Heart right ventricle (tissue), 16 donors: Measurements from ENCODE around the gene PLPP6. TPM values are rescaled to one million over a fixed set of nuclear protein-coding genes. Genes with fewer than 3 reads are reported as not detected.

Source experiments
- ATAC-seq, 8 donors: fragments of 200-7000 bp; cut with Tn5 transposase; one replicate each; pipeline ENCODE4 v1.9.1; 2020; ENCODE audit warnings: mild to moderate bottlenecking in 8 of 8, moderate library complexity in 8 of 8, moderate number of reproducible peaks in 1 of 8
- DNase-seq, 2 donors: peaks; one replicate each; pipeline ENCODE4 v3.0.0-alpha.2; 2020
- H3K27ac ChIP-seq, 10 donors: fragments of 200-600 bp; sonication (generic) in 2 of 10; one replicate each; pipeline versions ENCODE4 v1.5.0 to v1.8.0; 2020 to 2022; ENCODE audit warnings: mild to moderate bottlenecking in 3 of 10
- H3K27me3 ChIP-seq, 7 donors: fragments of 200-600 bp; one replicate each; pipeline ENCODE4 v1.8.0; 2021 to 2022; ENCODE audit warnings: mild to moderate bottlenecking in 2 of 7
- H3K36me3 ChIP-seq, 9 donors: fragments of 200-600 bp; sonication (generic) in 1 of 9; one replicate each; pipeline versions ENCODE4 v1.5.0 to v1.8.0; 2020 to 2022; ENCODE audit warnings: mild to moderate bottlenecking in 2 of 9
- H3K4me1 ChIP-seq, 9 donors: fragments of 200-600 bp; sonication (generic) in 1 of 9; one replicate each; pipeline versions ENCODE4 v1.5.0 to v1.8.0; 2020 to 2022; ENCODE audit warnings: mild to moderate bottlenecking in 4 of 9
- H3K4me3 ChIP-seq, 10 donors: fragments of 200-600 bp; sonication (generic) in 2 of 10; one replicate each; pipeline versions ENCODE4 v1.5.0 to v1.8.0; 2020 to 2022; ENCODE audit warnings: mild to moderate bottlenecking in 7 of 10, moderate library complexity in 2 of 10
- H3K9me3 ChIP-seq, 11 donors: fragments of 200-600 bp in 10 of 11; sonication (generic) in 2 of 11; one replicate each; pipeline versions ENCODE4 v1.5.0 to v1.8.0; 2013 to 2022; ENCODE audit warnings: mild to moderate bottlenecking in 2 of 11, control low read depth in 1 of 11, moderate library complexity in 1 of 11
- CTCF ChIP-seq, 9 donors: fragments of 200-600 bp; sonication (generic) in 2 of 9; IDR thresholded peaks; one replicate each; pipeline versions ENCODE4 v1.5.0 to v1.8.0; 2021 to 2022; ENCODE audit warnings: antibody characterized with exemption in 9 of 9, mild to moderate bottlenecking in 5 of 9, moderate library complexity in 1 of 9
- WGBS, 2 donors: extraction: QIAGEN DNeasy Blood & Tissue Kit; methylation state at CpG; one replicate each; pipeline ENCODE4 v1.1.7; 2013; ENCODE audit warnings: inconsistent platforms in 1 of 2; 5-methylcytosine and 5-hydroxymethylcytosine counted together
- intact Hi-C, 10 donors: fragments of 100-400 bp; cut with DNase I; formaldehyde crosslinking; loops; one replicate each; pipeline versions ENCODE4 v1.11.1 to v1.14.2; 2022
- polyA plus RNA-seq, 2 donors: library from polyadenylated mRNA; stranded (reverse); fragments of 200-250 nt; gene quantifications; one replicate each; pipeline ENCODE4 v1.2.3, GENCODE V29; 2013
- total RNA-seq, 10 donors: library from RNA; stranded (reverse); fragmentation: NEBNext Ultra II Directional in 3 of 10; extraction: Animal tissue kit (Norgen Biotek cat#: 25700) in 3 of 10; gene quantifications; one replicate each; pipeline versions ENCODE4 v1.2.1 to v1.2.4, GENCODE V29; 2021 to 2023
- donor health status: Arrhythmogenic right ventricular cardiomyopathy.
- donor health status: ischemic (EF 13 %, LVEDD 7.1; RV severe dilation, severe dysfunction).
- donor health status: healthy with polysubstance abuse.
- donor health status: DM: no; HTN: yes; CAD: no.
- donor health status: DM: no; HTN: no; CAD: no.
- donor health status: ischemic (EF 25% LVEDD 6.9; RV normal size, moderate dysfunction).
- donor health status: ischemic (EF 25% LVEDD 5.7; RV mildly dilated, moderate dysfunction).
- donor health status: healthy.
- donor health status: DM: yes; HTN: yes; CAD: no.
- donor health status: Ischemic cardiomyopathy.
- donor health status: ischemic (EF 35%, LVEDD 5.7; RV mildly dilated, moderate dysfunction).
- donor health status: nonischemic (EF 11% LVEDD 7.7; RV severe dilation, severe dysfunction).
- donor health status: DM: yes; HTN: yes; CAD: no.
- donor health status: PGD.
- donor health status: ischemic (EF 29% LVEDD 5.4; RV normal size, mild dysfunction).
- donor health status: nonischemic (EF 23%, LVEDD 6.1; RV moderate dilation, normal function).

Gene PLPP6
- total and polyA plus RNA-seq, 12 donors: 1.9 to 4.1 (median 2.5) TPM

GRCh38 chr9:4622016-4622415 lies 40.1 kb upstream of the PLPP6 start:
- no peak for TF ChIP-seq CTCF (IDR thresholded peaks at IDR 0.05)

GRCh38 chr9:4630836-4631235 lies 31.3 kb upstream of the PLPP6 start:
- no peak for ATAC-seq
- Histone ChIP-seq H3K4me1 (no peaks in the 10 kb centered on the region), H3K27ac (no peak overlapping the region), H3K27me3 (no peaks in the 10 kb centered on the region), H3K9me3 (no peaks in the 10 kb centered on the region), H3K4me3 (no peak overlapping the region), H3K36me3 (peaks cover 0 to 5% (median 0%) of the 10 kb centered on the region in 9 donors)
- intact Hi-C loops: loop anchor here in 1 of 10 donors (5.0 kb wide), 1 partner anchor 249 kb away; no protein-coding TSS in a partner anchor
- TF ChIP-seq CTCF (IDR thresholded peaks at IDR 0.05): no peak
- DNase-seq: no peak
- 28 to 39% methylated on average over 2 of the region's 2 CpGs for WGBS, 2 donors

More at GRCh38 chr9:4622016-4622415, 40.1 kb upstream of the PLPP6 start:
- Histone ChIP-seq H3K27me3 (no peaks in the 10 kb centered on the region), H3K36me3 (peaks cover 0 to 43% (median 0%) of the 10 kb centered on the region in 9 donors), H3K9me3 (no peaks in the 10 kb centered on the region), H3K4me1 (peaks cover 0 to 3% (median 0%) of the 10 kb centered on the region in 9 donors), H3K27ac (no peak overlapping the region), H3K4me3 (no peak overlapping the region)
- ATAC-seq (no peak), DNase-seq (no peak)
- intact Hi-C loops: no loop called here
- WGBS, 2 donors: 79 to 80% methylated on average over 10 of the region's 10 CpGs

DNA sequence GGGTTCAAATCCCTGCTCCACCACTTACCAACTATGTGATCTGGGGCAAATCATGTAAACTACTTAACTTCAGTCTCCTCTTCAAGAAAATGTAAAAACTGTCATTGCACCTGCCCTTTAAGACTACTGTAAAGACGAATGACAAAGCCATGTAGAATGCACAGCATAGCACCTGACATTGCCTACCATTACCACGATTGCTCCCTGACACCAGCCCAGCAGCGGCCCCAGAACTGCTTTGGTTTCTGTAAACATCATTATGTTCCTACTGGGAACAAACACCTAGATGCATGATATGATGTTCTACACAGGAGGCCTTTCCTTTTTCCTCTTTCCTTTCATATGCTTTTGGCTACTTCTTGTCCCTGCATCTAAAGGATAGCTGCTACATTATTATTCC lies 23.1 kb upstream of the PLPP6 start:
- intact Hi-C loops: loop anchor here in 4 of 10 donors (2.0 to 5.0 kb wide), 2 partner anchors 256 to 257 kb away; no protein-coding TSS in a partner anchor
- no peak for TF ChIP-seq CTCF (IDR thresholded peaks at IDR 0.05)
- ATAC-seq: no peak

GRCh38 chr9:4639420-4639819 lies 22.7 kb upstream of the PLPP6 start:
- no peaks in the 10 kb centered on the region for H3K9me3 ChIP-seq
- 59 to 60% methylated on average over 2 of the region's 2 CpGs for WGBS, 2 donors
- intact Hi-C loops: loop anchor here in 4 of 10 donors (2.0 to 5.0 kb wide), 2 partner anchors 257 kb away; no protein-coding TSS in a partner anchor
- no peak for TF ChIP-seq CTCF (IDR thresholded peaks at IDR 0.05)
- ATAC-seq (no peak), DNase-seq (no peak)
- H3K4me1 ChIP-seq: no peaks in the 10 kb centered on the region
- H3K27me3 ChIP-seq: no peaks in the 10 kb centered on the region
- H3K36me3 ChIP-seq: no peaks in the 10 kb centered on the region
- no peak overlapping the region for H3K4me3 ChIP-seq
- no peak overlapping the region for H3K27ac ChIP-seq

More for the DNA sequence above, 23.1 kb upstream of the PLPP6 start:
- Histone ChIP-seq H3K4me1 (no peaks in the 10 kb centered on the region), H3K4me3 (no peak overlapping the region), H3K27ac (no peak overlapping the region), H3K9me3 (no peaks in the 10 kb centered on the region), H3K27me3 (no peaks in the 10 kb centered on the region), H3K36me3 (no peaks in the 10 kb centered on the region)
- DNase-seq: no peak
- 84 to 85% methylated on average over 3 of the region's 3 CpGs for WGBS, 2 donors
